CD4-positive, alpha-beta T cell (primary cell): ENCODE measurements around the gene PHF23. TPM values are rescaled to one million over a fixed set of nuclear protein-coding genes. Genes with fewer than 3 reads are reported as not detected.

Source experiments
- ATAC-seq: fragments of 200-7000 bp; cut with Tn5 transposase; one replicate; pipeline ENCODE4 v1.10.0; 2022; ENCODE audit warnings: mild to moderate bottlenecking; ENCODE audit not compliant: poor library complexity
- CTCF ChIA-PET: fragments of 350-600 bp; sonication (Branson Sonifier 250); formaldehyde crosslinking; loops from one replicate; lab custom pipeline; 2021; ENCODE audit warnings: antibody characterized with exemption, inconsistent platforms; lab: Charles Lee
- POLR2A ChIA-PET: fragments of 350-600 bp; sonication (Branson Sonifier 250); formaldehyde crosslinking; loops from one replicate; lab custom pipeline; 2021; ENCODE audit warnings: antibody characterized with exemption, inconsistent platforms; lab: Charles Lee
- DNase-seq, 14 experiments: peaks; one replicate each; pipeline ENCODE4 v3.0.0-alpha.2; 2013 to 2020; ENCODE audit warnings: mixed read lengths in 2 of 14
- H3K27ac ChIP-seq, 2 donors: one replicate each; pipeline versions ENCODE4 v1.5.1 to v1.7.0; 2013; ENCODE audit warnings: low read length in 2 of 2, low read depth in 1 of 2, mild to moderate bottlenecking in 1 of 2
- H3K27me3 ChIP-seq, 2 experiments: 1 replicate in 1 of 2; 2 replicates in 1 of 2; pipeline versions ENCODE4 v1.6.1 to v1.7.0; 2013; ENCODE audit warnings: low read length in 2 of 2, control low read depth in 1 of 2, mild to moderate bottlenecking in 1 of 2, moderate library complexity in 1 of 2; ENCODE audit not compliant: insufficient read depth in 2 of 2, control insufficient read depth in 1 of 2
- H3K36me3 ChIP-seq: one replicate; pipeline ENCODE4 v1.6.1; 2013; ENCODE audit warnings: low read length, control low read depth; ENCODE audit not compliant: insufficient read depth
- H3K4me1 ChIP-seq: one replicate; pipeline ENCODE4 v1.6.1; 2013; ENCODE audit warnings: low read length, control low read depth; ENCODE audit not compliant: insufficient read depth
- H3K4me3 ChIP-seq: one replicate; pipeline ENCODE4 v1.5.1; 2013; ENCODE audit warnings: mild to moderate bottlenecking, low read length, moderate library complexity
- H3K9me3 ChIP-seq, 2 experiments: 1 replicate in 1 of 2; 2 replicates in 1 of 2; pipeline versions ENCODE4 v1.6.1 to v1.7.0; 2013; ENCODE audit warnings: low read length in 2 of 2, mild to moderate bottlenecking in 2 of 2, control low read depth in 1 of 2, moderate library complexity in 1 of 2; ENCODE audit not compliant: control insufficient read depth in 1 of 2, insufficient read depth in 1 of 2
- H3K27ac Mint-ChIP-seq: one replicate; pipeline ENCODE4 v1.8.0; 2020; ENCODE audit warnings: mixed read lengths
- H3K27me3 Mint-ChIP-seq: one replicate; pipeline ENCODE4 v1.8.0; 2021; ENCODE audit warnings: mixed read lengths
- H3K36me3 Mint-ChIP-seq: one replicate; pipeline ENCODE4 v1.8.0; 2021; ENCODE audit warnings: low read depth, mixed read lengths
- H3K4me1 Mint-ChIP-seq: one replicate; pipeline ENCODE4 v1.8.0; 2021; ENCODE audit warnings: low read depth, mixed read lengths
- H3K4me3 Mint-ChIP-seq: one replicate; pipeline ENCODE4 v1.8.0; 2020; ENCODE audit warnings: mild to moderate bottlenecking, mixed read lengths
- H3K9me3 Mint-ChIP-seq: one replicate; pipeline ENCODE4 v1.8.0; 2020; ENCODE audit warnings: mixed read lengths
- intact Hi-C, 2 experiments: fragments of 100-400 bp; cut with DNase I in 1 of 2; cut with micrococcal nuclease in 1 of 2; formaldehyde crosslinking; loops; one replicate each; pipeline versions ENCODE4 v1.15.1 to v1.9.0; 2023 to 2025; cut with DNase I, micrococcal nuclease
- microRNA-seq: library from miRNA; unstranded; fragments of <30 nt; microRNA quantifications from one replicate; pipeline ENCODE4 v1.2.0, GENCODE V29; 2021; ENCODE audit warnings: borderline microRNAs expressed, borderline replicate concordance
- total RNA-seq, 174 experiments: library from RNA in 2 of 174; stranded (reverse) in 2 of 174; gene quantifications; one replicate each; pipeline ENCODE4 v1.2.3 and lab custom pipeline; 2021 to 2026
- TF ChIP-seq, protein P1 (sequence below): fragments of 200-600 bp; IDR thresholded peaks from one replicate; pipeline ENCODE4 v1.8.0; 2022; ENCODE audit warnings: antibody characterized with exemption, mild to moderate bottlenecking

PHF23 gene
- total RNA-seq, 2 experiments from 2014 or later = 4.5 to 5.1 TPM

DNA sequence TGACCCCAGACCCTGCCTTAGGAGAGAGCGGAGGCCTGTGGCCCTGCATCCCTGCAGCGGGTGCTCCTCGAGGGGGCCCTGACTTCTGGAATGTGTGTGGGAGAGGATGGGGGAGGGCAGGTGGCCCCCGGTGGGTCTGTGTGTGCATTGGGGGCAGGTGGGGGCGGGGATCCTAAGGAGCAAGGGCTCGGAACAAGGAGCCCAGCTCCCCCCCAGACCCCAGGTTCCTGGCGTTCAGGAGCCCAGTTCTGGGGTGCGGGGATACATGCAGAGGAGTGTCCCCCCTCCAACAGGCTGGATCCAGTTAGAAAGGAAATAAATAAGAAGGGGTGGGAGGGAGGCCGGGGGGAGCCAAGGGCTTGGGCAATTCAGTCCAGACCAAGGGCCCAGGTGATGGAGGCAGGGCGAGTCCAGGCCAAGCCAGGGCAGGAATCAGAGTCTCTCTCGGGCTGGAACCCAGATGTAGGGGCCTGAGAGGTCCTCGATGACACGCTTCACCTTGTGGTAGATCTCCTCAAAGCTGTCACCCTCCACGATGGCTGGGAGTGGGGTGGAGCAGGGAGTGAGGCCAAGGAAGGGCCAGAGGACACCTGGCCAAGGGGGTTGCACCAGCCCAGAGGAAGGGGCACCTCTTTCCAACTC is 48.9 kb downstream of the PHF23 start:
- TF ChIP-seq, protein P1, sequence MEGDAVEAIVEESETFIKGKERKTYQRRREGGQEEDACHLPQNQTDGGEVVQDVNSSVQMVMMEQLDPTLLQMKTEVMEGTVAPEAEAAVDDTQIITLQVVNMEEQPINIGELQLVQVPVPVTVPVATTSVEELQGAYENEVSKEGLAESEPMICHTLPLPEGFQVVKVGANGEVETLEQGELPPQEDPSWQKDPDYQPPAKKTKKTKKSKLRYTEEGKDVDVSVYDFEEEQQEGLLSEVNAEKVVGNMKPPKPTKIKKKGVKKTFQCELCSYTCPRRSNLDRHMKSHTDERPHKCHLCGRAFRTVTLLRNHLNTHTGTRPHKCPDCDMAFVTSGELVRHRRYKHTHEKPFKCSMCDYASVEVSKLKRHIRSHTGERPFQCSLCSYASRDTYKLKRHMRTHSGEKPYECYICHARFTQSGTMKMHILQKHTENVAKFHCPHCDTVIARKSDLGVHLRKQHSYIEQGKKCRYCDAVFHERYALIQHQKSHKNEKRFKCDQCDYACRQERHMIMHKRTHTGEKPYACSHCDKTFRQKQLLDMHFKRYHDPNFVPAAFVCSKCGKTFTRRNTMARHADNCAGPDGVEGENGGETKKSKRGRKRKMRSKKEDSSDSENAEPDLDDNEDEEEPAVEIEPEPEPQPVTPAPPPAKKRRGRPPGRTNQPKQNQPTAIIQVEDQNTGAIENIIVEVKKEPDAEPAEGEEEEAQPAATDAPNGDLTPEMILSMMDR = no peak

DNA sequence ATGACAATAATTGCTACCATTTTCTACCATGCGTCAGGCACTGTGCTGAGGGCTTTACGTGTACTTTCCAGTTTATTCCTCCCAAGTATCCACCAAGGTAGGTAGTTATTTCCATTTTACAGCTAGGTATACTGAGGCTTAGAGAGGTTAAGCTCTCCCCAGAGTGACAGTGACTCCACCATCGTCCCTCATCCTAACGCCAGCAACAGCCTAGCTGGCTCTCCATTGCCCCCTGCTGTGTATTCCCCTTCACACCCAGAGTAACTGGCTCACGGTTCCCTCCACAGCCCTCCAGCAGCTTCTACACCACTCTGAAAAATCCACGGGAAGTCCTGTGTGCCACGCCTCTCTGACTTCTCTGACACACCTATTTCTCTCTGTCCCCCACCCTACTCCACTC is 53.0 kb downstream of the PHF23 start:
- peak in 2 of 14 experiments; percentile 30 to 40 for DNase-seq
- ATAC-seq = no peak
- POLR2A ChIA-PET = no interaction called here
- Mint-ChIP-seq H3K36me3 (no peaks in the 10 kb centered on the region), H3K4me3 (no peak overlapping the region), H3K4me1 (no peaks in the 10 kb centered on the region), H3K27me3 (no peaks in the 10 kb centered on the region), H3K27ac (no peak overlapping the region), H3K9me3 (no peaks in the 10 kb centered on the region)
- H3K9me3 ChIP-seq = no peaks in the 10 kb centered on the region
- peaks cover 3% of the 10 kb centered on the region for H3K36me3 ChIP-seq
- H3K27ac ChIP-seq = no peak overlapping the region
- H3K4me3 ChIP-seq = no peak overlapping the region
- TF ChIP-seq, protein P1 = no peak
- intact Hi-C loops = no loop called here
- H3K27me3 ChIP-seq = no peaks in the 10 kb centered on the region
- CTCF ChIA-PET = no interaction called here
- H3K4me1 ChIP-seq = no peaks in the 10 kb centered on the region

More for the DNA sequence above, 48.9 kb downstream of the PHF23 start:
- POLR2A ChIA-PET = no interaction called here
- ATAC-seq = no peak
- DNase-seq = no peak
- no peaks in the 10 kb centered on the region for H3K9me3 ChIP-seq
- H3K9me3 Mint-ChIP-seq = no peaks in the 10 kb centered on the region
- peaks cover 6% of the 10 kb centered on the region for H3K36me3 Mint-ChIP-seq
- H3K27me3 Mint-ChIP-seq = no peaks in the 10 kb centered on the region
- H3K27ac Mint-ChIP-seq = no peak overlapping the region
- H3K27me3 ChIP-seq = no peaks in the 10 kb centered on the region
- H3K4me1 Mint-ChIP-seq = no peaks in the 10 kb centered on the region
- no peak overlapping the region for H3K4me3 Mint-ChIP-seq
- H3K27ac ChIP-seq = no peak overlapping the region
- intact Hi-C loops = no loop called here
- peaks cover 3% of the 10 kb centered on the region for H3K36me3 ChIP-seq
- peaks cover 3% of the 10 kb centered on the region for H3K4me1 ChIP-seq
- H3K4me3 ChIP-seq = no peak overlapping the region
- CTCF ChIA-PET = interaction anchor here (1.4 kb wide), 1 partner anchor 9 kb away, joined by 3 read pairs; no protein-coding TSS in a partner anchor

Small RNA genes lying within 50 kb of the gene (microRNA-seq; reads per million reads assigned to microRNA genes)
- gene MIR324 = 631 reads per million, percentile 82 among the genes with 10 or more reads in this experiment

Other genes with a start within 250 kb of the PHF23 start
- not detected for gene ALOX12, start 243.4 kb downstream of the PHF23 start, total RNA-seq
- 10 to 100 TPM; 96.8 to 98.9 TPM for gene RNASEK, start 226.8 kb downstream of the PHF23 start, total RNA-seq
- not detected for gene BCL6B, start 216.4 kb downstream of the PHF23 start, total RNA-seq
- gene SLC16A13, start 203.4 kb downstream of the PHF23 start, total RNA-seq = 1 to 10 TPM; 2.3 to 2.4 TPM
- 1 to 10 TPM; 1.1 to 1.4 TPM for gene SLC16A11, start 195.4 kb downstream of the PHF23 start, total RNA-seq
- gene CLEC10A, start 159.2 kb downstream of the PHF23 start, total RNA-seq = under 1 TPM; 0.59 to 0.96 TPM
- under 1 TPM; 0.20 to 0.36 TPM for gene ASGR2, start 124.6 kb downstream of the PHF23 start, total RNA-seq
- gene ASGR1, start 60.1 kb downstream of the PHF23 start, total RNA-seq = under 1 TPM; 0.64 to 0.85 TPM
- 10 to 100 TPM; 10.2 to 11.0 TPM for gene DLG4, start 19.6 kb downstream of the PHF23 start, total RNA-seq
- 100 to 1,000 TPM; 237 to 257 TPM for gene ACADVL, start 19.5 kb downstream of the PHF23 start, total RNA-seq
- gene DVL2, start 4.9 kb downstream of the PHF23 start, total RNA-seq = 10 to 100 TPM; 40.9 to 41.3 TPM
- gene GABARAP, start 3.0 kb upstream of the PHF23 start, total RNA-seq = 100 to 1,000 TPM; 182 to 195 TPM
- gene CTDNEP1, start 12.3 kb upstream of the PHF23 start, total RNA-seq = 10 to 100 TPM; 79.3 to 80.7 TPM
- gene ELP5, start 12.8 kb upstream of the PHF23 start, total RNA-seq = 10 to 100 TPM; 20.1 to 21.3 TPM
- gene CLDN7, start 23.0 kb upstream of the PHF23 start, total RNA-seq = 1 to 10 TPM; 1.1 to 1.2 TPM
- not detected for gene SLC2A4, start 42.3 kb upstream of the PHF23 start, total RNA-seq
- gene YBX2, start 55.2 kb upstream of the PHF23 start, total RNA-seq = under 1 TPM in 1 of 2 experiments, not detected in 1; 0.56 TPM
- 100 to 1,000 TPM; 471 to 480 TPM for gene EIF5A, start 68.2 kb upstream of the PHF23 start, total RNA-seq
- 100 to 1,000 TPM; 122 to 140 TPM for gene GPS2, start 75.9 kb upstream of the PHF23 start, total RNA-seq
- 10 to 100 TPM; 29.0 to 30.8 TPM for gene NEURL4, start 89.9 kb upstream of the PHF23 start, total RNA-seq
- 100 to 1,000 TPM; 565 to 575 TPM for gene ACAP1, start 97.1 kb upstream of the PHF23 start, total RNA-seq
- 1 to 10 TPM; 1.3 to 1.6 TPM for gene KCTD11, start 112.7 kb upstream of the PHF23 start, total RNA-seq
- gene TMEM95, start 115.7 kb upstream of the PHF23 start, total RNA-seq = not detected
- gene TNK1, start 141.6 kb upstream of the PHF23 start, total RNA-seq = 10 to 100 TPM; 11.0 to 12.4 TPM
- 10 to 100 TPM; 66.3 to 70.3 TPM for gene PLSCR3, start 155.1 kb upstream of the PHF23 start, total RNA-seq
- gene TMEM256, start 164.6 kb upstream of the PHF23 start, total RNA-seq = 10 to 100 TPM; 29.0 to 29.4 TPM
- 1 to 10 TPM; 7.6 to 8.4 TPM for gene NLGN2, start 168.4 kb upstream of the PHF23 start, total RNA-seq
- gene SPEM1, start 180.9 kb upstream of the PHF23 start, total RNA-seq = not detected
- not detected for gene SPEM2, start 186.2 kb upstream of the PHF23 start, total RNA-seq
- not detected for gene SPEM3, start 189.4 kb upstream of the PHF23 start, total RNA-seq
- gene TMEM102, start 196.0 kb upstream of the PHF23 start, total RNA-seq = 1 to 10 TPM; 6.8 to 7.1 TPM
- gene FGF11, start 200.1 kb upstream of the PHF23 start, total RNA-seq = 1 to 10 TPM; 1.5 to 1.7 TPM
- 1 to 10 TPM; 1.6 to 2.2 TPM for gene CHRNB1, start 205.6 kb upstream of the PHF23 start, total RNA-seq
- gene ZBTB4, start 240.2 kb upstream of the PHF23 start, total RNA-seq = 10 to 100 TPM; 55.1 to 55.6 TPM
- under 1 TPM in 1 of 2 experiments, not detected in 1; 0.17 TPM for gene SLC35G6, start 242.0 kb upstream of the PHF23 start, total RNA-seq
- gene POLR2A, start 244.9 kb upstream of the PHF23 start, total RNA-seq = 100 to 1,000 TPM; 491 to 501 TPM